T-helper 1 cell treated with Interleukin-12 subunit alpha and Interleukin-12 subunit beta and Interleukin-4 antibody, amounts not matched to agents 30 μg/mL and 1 μg/mL, for 36 hours (primary cell): ENCODE measurements around the gene CASKIN1.
"Not testable (repeated sequence)": the region's sequence is repeated elsewhere in the genome, so short reads cannot be mapped to it uniquely, and the experiment has no call there.

ENCODE experiments used
- H3K27ac Mint-ChIP-seq: one replicate; pipeline ENCODE4 v1.8.0; 2021; ENCODE audit warnings: mild to moderate bottlenecking, mixed read lengths
- H3K27me3 Mint-ChIP-seq: one replicate; pipeline ENCODE4 v1.8.0; 2021; ENCODE audit warnings: low read depth, mixed read lengths
- H3K36me3 Mint-ChIP-seq: one replicate; pipeline ENCODE4 v1.8.0; 2021; ENCODE audit warnings: low read depth, mixed read lengths
- H3K4me1 Mint-ChIP-seq: one replicate; pipeline ENCODE4 v1.8.0; 2021; ENCODE audit warnings: low read depth, mixed read lengths
- H3K4me3 Mint-ChIP-seq: one replicate; pipeline ENCODE4 v1.8.0; 2021; ENCODE audit warnings: mild to moderate bottlenecking, moderate library complexity, mixed read lengths
- H3K9me3 Mint-ChIP-seq: one replicate; pipeline ENCODE4 v1.8.0; 2021; ENCODE audit warnings: mixed read lengths

The CASKIN1 gene

GRCh38 chr16:2147981-2148671 lies 48.3 kb downstream of the CASKIN1 start, which contains the start of gene RAB26:
Gene RAB26 (plus strand): TSS chr16:2148625. CDS start chr16:2148784, 159 bp downstream.
- Mint-ChIP-seq H3K4me1 (peaks cover 2% of the 10 kb centered on the region), H3K9me3 (no peaks in the 10 kb centered on the region), H3K27ac (no peak within 1 kb of the TSS), H3K27me3 (no peaks in the 10 kb centered on the region), H3K36me3 (peaks cover 5% of the 10 kb centered on the region), H3K4me3 (peak within 1 kb of the TSS; percentile 46)

- Mint-ChIP-seq H3K36me3 (peaks cover 5% of the 10 kb centered on the region), H3K9me3 (no peaks in the 10 kb centered on the region), H3K27me3 (no peaks in the 10 kb centered on the region), H3K27ac (no peak overlapping the region), H3K4me3 (no peak overlapping the region), H3K4me1 (peaks cover 2% of the 10 kb centered on the region)
Measured at GRCh38 chr16:2147378-2147777, 49.0 kb downstream of the CASKIN1 start.

- H3K27ac Mint-ChIP-seq, result no peak overlapping the region
Measured at GRCh38 chr16:2145843-2146242, 50.6 kb downstream of the CASKIN1 start.

GRCh38 chr16:2143878-2144485 lies 52.4 kb downstream of the CASKIN1 start:
- no peak overlapping the region for H3K27ac Mint-ChIP-seq
- peaks cover 6% of the 10 kb centered on the region for H3K27me3 Mint-ChIP-seq
- H3K9me3 Mint-ChIP-seq, result no peaks in the 10 kb centered on the region
- no peaks in the 10 kb centered on the region for H3K36me3 Mint-ChIP-seq
- no peak overlapping the region for H3K4me3 Mint-ChIP-seq
- peaks cover 2% of the 10 kb centered on the region for H3K4me1 Mint-ChIP-seq

More at GRCh38 chr16:2145843-2146242, 50.6 kb downstream of the CASKIN1 start:
- H3K27me3 Mint-ChIP-seq, result no peaks in the 10 kb centered on the region
- H3K4me1 Mint-ChIP-seq, result peaks cover 2% of the 10 kb centered on the region
- no peaks in the 10 kb centered on the region for H3K9me3 Mint-ChIP-seq
- H3K36me3 Mint-ChIP-seq, result no peaks in the 10 kb centered on the region
- H3K4me3 Mint-ChIP-seq, result no peak overlapping the region

GRCh38 chr16:2142942-2143877 lies 53.2 kb downstream of the CASKIN1 start:
- no peaks in the 10 kb centered on the region for H3K36me3 Mint-ChIP-seq
- no peak overlapping the region for H3K27ac Mint-ChIP-seq
- H3K4me3 Mint-ChIP-seq, result no peak overlapping the region
- H3K9me3 Mint-ChIP-seq, result no peaks in the 10 kb centered on the region
- peaks cover 2% of the 10 kb centered on the region for H3K4me1 Mint-ChIP-seq
- peaks cover 8% of the 10 kb centered on the region for H3K27me3 Mint-ChIP-seq

GRCh38 chr16:2135770-2136490 lies 60.5 kb downstream of the CASKIN1 start, which contains the start of gene PKD1:
Gene PKD1 (minus strand): TSS chr16:2135898. CDS start chr16:2135689, 209 bp downstream.
- H3K36me3 Mint-ChIP-seq, H3K27me3 Mint-ChIP-seq, H3K4me1 Mint-ChIP-seq, H3K9me3 Mint-ChIP-seq: not testable (repeated sequence)
- peak within 1 kb of the TSS; percentile 94 for H3K27ac Mint-ChIP-seq
- H3K4me3 Mint-ChIP-seq, result peak within 1 kb of the TSS; percentile 91

GRCh38 chr16:2135071-2135470 lies 61.3 kb downstream of the CASKIN1 start:
- not testable (repeated sequence) for H3K9me3 Mint-ChIP-seq, H3K27ac Mint-ChIP-seq, H3K27me3 Mint-ChIP-seq, H3K36me3 Mint-ChIP-seq, H3K4me1 Mint-ChIP-seq
- H3K4me3 Mint-ChIP-seq, result peak overlapping the region; percentile 64

GRCh38 chr16:2133797-2134196 lies 62.6 kb downstream of the CASKIN1 start:
- not testable (repeated sequence) for H3K27ac Mint-ChIP-seq, H3K36me3 Mint-ChIP-seq, H3K9me3 Mint-ChIP-seq, H3K4me1 Mint-ChIP-seq, H3K4me3 Mint-ChIP-seq, H3K27me3 Mint-ChIP-seq

- not testable (repeated sequence) for H3K27me3 Mint-ChIP-seq, H3K4me1 Mint-ChIP-seq, H3K36me3 Mint-ChIP-seq, H3K4me3 Mint-ChIP-seq, H3K27ac Mint-ChIP-seq, H3K9me3 Mint-ChIP-seq
Measured at GRCh38 chr16:2129890-2130447, 66.4 kb downstream of the CASKIN1 start.

GRCh38 chr16:2129251-2129650 lies 67.2 kb downstream of the CASKIN1 start:
- not testable (repeated sequence) for H3K4me3 Mint-ChIP-seq, H3K4me1 Mint-ChIP-seq, H3K9me3 Mint-ChIP-seq, H3K27me3 Mint-ChIP-seq, H3K36me3 Mint-ChIP-seq, H3K27ac Mint-ChIP-seq

- H3K27ac Mint-ChIP-seq, H3K27me3 Mint-ChIP-seq, H3K9me3 Mint-ChIP-seq, H3K4me3 Mint-ChIP-seq, H3K36me3 Mint-ChIP-seq, H3K4me1 Mint-ChIP-seq: not testable (repeated sequence)
Measured at GRCh38 chr16:2127630-2128280, 68.7 kb downstream of the CASKIN1 start.
